SU-DHL-6 (cell line): ENCODE measurements around the gene VSTM1.

Experiments
- EZH2phosphoT487 ChIP-seq: fragments of 200-600 bp; sonication (generic), shearing (Covaris generic); conservative IDR thresholded peaks from 2 replicates; pipeline ENCODE4 v1.6.1; 2018; ENCODE audit warnings: mild to moderate bottlenecking, antibody characterized with exemption, low read length, moderate library complexity, mixed read lengths
- TF ChIP-seq, protein P1 (sequence below): fragments of 200-600 bp; sonication (generic); IDR thresholded peaks from one replicate; pipeline ENCODE4 v1.5.1; 2017; ENCODE audit warnings: antibody characterized with exemption, mild to moderate bottlenecking, low read length, moderate library complexity; ENCODE audit not compliant: insufficient read depth, poor library complexity, severe bottlenecking

DNA sequence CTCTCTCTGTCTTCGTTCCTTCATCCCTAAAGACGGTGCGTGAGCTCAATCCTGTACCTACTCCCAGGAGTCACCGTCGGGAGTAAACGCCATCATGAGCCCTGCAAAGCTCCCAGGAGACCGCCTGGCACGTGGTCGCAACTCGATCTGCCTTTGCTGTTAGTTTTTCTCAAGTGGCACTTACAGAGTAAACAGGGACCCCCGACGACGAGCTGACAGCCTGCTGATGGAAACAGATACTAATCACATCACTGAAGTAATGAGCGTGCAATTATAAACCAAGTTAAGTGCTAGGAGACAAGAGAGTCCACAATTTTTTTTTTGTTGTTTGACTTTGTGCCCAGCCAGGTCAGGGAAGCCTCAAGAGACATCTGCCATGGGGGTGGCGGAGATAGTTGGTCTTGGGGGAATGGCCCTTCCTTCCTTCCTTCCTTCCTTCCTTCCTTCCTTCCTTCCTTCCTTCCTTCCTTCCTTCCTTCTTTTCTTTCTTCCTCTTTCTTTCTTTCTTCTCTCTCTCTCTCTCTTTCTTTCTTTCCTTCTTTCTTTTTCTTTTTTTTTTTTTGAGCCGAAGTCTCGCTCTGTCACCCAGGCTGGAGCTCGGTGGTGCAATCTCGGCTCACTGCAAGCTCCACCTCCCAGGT is 48.7 kb downstream of the VSTM1 start:
- TF ChIP-seq, protein P1, sequence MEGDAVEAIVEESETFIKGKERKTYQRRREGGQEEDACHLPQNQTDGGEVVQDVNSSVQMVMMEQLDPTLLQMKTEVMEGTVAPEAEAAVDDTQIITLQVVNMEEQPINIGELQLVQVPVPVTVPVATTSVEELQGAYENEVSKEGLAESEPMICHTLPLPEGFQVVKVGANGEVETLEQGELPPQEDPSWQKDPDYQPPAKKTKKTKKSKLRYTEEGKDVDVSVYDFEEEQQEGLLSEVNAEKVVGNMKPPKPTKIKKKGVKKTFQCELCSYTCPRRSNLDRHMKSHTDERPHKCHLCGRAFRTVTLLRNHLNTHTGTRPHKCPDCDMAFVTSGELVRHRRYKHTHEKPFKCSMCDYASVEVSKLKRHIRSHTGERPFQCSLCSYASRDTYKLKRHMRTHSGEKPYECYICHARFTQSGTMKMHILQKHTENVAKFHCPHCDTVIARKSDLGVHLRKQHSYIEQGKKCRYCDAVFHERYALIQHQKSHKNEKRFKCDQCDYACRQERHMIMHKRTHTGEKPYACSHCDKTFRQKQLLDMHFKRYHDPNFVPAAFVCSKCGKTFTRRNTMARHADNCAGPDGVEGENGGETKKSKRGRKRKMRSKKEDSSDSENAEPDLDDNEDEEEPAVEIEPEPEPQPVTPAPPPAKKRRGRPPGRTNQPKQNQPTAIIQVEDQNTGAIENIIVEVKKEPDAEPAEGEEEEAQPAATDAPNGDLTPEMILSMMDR, result no peak
- TF ChIP-seq EZH2phosphoT487, result no peak
